GM10266 (cell line): ENCODE data around the gene LRCH4.
A peak's percentile ranks its signal among the peaks of the same experiment; 100 is the strongest.

Experiments used
- DNase-seq: peaks from one replicate; pipeline ENCODE4 v3.0.0; 2012; ENCODE audit errors: extremely low spot score
- TF ChIP-seq, protein P1 (sequence below): IDR thresholded peaks from 2 replicates; pipeline ENCODE4 v1.5.1; 2012; ENCODE audit warnings: mild to moderate bottlenecking, low read depth; ENCODE audit not compliant: control insufficient read depth, insufficient read depth; ENCODE audit errors: missing control alignments

Gene LRCH4

DNA sequence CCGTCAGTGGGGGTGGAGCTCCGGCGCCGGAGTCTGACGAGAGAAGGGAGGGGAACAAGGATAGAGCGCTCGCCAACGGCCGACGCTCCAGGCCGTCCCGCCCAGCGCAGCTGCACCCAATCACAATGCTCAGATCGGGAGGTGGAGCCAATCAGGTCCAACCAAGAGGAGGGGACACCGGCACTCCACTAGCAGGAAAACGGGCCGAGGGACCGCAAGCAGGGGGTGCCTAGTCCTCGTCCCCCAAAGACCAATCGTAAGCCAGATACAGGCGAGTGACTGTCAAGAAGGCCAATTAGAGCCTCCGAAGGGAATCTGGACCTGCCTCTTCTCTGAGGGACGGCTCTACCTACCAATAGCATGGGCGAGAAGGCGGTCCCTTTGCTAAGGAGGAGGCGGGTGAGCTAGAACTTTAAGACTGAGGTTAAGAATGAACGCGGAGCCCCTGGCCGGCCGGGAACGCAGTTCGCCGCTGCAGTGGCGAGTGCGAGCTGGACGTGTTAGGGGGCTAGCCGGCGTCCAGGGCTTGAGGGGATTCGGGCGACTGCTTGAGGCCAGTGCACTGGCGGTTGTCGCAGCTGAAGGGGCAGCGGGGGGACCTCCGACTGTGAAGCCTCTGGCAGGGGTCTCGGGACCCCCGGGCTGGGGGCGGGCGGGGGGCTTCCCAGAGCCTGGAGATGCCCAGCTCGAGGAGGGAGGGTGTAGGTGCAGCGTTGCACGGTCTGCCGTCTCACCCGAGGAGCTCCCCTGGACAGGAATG, 517 bp upstream of the LRCH4 start, which contains the start of gene FBXO24:
FBXO24 (plus strand) TSS at position 63 of the 760 bp plus-strand sequence; CDS start at position 361, 298 bp downstream.
- TF ChIP-seq, protein P1, sequence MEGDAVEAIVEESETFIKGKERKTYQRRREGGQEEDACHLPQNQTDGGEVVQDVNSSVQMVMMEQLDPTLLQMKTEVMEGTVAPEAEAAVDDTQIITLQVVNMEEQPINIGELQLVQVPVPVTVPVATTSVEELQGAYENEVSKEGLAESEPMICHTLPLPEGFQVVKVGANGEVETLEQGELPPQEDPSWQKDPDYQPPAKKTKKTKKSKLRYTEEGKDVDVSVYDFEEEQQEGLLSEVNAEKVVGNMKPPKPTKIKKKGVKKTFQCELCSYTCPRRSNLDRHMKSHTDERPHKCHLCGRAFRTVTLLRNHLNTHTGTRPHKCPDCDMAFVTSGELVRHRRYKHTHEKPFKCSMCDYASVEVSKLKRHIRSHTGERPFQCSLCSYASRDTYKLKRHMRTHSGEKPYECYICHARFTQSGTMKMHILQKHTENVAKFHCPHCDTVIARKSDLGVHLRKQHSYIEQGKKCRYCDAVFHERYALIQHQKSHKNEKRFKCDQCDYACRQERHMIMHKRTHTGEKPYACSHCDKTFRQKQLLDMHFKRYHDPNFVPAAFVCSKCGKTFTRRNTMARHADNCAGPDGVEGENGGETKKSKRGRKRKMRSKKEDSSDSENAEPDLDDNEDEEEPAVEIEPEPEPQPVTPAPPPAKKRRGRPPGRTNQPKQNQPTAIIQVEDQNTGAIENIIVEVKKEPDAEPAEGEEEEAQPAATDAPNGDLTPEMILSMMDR = no peak
- DNase-seq = peak; percentile 100

DNA sequence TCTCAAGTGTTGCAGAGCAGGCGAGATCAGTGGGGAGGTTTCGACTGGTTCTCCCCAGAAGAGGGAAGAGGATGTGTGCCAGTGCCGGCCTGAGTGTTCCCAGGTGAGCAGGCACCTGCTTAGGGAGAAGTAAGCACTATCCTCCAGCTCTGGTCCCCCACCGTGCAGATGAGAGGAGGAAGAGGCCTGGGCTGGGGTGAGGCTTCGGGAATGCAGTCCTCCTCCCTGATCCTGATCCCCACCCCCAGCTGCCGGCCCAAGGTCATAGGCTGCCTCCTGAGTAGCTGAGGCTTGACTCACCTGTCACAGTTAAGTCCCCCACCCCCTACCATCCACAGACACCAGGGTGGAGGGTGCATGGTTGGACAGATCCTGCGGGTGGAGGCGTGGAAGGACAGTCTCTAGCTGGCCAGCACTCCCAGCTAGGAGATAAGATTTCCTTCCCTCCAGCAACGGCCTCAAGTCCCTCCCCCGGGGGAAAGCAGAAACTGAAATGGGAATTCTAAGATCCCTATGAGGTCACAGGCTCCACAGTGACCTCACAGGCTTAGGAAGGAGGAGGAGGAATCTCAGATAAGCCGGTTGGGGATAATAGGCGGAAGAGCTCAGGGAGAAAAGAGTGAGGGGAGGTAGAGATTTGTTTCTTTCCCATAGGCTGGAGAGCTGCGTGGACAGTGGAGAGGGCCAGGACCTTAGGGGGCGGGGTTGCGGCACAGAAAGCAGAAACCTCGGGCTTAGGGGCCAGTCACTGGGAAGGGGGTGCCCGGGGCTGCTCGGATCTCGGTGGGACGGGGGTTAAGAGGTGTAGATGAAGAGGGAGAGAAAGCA, 1.0 kb downstream of the LRCH4 start:
- DNase-seq = no peak
- TF ChIP-seq, protein P1 = no peak

DNA sequence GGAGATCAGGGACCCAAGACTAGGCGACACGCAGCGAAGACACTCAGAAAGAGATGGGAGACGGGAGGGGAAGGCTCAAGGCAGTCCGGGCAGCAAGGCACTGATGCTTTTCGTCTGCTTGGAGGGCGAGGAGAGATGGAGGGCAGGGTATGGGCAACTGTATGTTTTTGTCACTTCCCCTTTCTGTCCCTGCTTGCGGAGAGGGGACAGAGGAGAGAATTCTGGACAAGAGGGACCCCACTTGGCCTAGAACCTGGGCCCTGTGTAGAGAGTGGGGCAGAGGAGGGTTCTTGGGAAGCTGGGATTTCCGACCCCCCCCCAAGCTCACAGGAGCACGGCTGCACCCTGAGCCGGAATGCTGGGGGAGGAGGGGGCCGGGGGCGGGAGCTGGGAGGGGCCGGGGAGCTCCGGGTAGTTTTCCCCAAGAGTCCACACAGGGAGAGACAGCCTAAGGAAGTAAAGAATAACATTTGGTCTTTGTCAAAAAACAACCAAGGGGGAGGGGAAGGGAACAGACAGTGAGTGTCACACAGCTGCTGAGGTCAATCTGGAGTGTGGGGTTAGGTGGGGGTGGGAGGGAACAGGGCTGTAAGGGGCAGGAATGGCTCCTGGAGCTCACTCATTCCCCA, 1.8 kb downstream of the LRCH4 start:
- TF ChIP-seq, protein P1 = no peak
- DNase-seq = no peak

DNA sequence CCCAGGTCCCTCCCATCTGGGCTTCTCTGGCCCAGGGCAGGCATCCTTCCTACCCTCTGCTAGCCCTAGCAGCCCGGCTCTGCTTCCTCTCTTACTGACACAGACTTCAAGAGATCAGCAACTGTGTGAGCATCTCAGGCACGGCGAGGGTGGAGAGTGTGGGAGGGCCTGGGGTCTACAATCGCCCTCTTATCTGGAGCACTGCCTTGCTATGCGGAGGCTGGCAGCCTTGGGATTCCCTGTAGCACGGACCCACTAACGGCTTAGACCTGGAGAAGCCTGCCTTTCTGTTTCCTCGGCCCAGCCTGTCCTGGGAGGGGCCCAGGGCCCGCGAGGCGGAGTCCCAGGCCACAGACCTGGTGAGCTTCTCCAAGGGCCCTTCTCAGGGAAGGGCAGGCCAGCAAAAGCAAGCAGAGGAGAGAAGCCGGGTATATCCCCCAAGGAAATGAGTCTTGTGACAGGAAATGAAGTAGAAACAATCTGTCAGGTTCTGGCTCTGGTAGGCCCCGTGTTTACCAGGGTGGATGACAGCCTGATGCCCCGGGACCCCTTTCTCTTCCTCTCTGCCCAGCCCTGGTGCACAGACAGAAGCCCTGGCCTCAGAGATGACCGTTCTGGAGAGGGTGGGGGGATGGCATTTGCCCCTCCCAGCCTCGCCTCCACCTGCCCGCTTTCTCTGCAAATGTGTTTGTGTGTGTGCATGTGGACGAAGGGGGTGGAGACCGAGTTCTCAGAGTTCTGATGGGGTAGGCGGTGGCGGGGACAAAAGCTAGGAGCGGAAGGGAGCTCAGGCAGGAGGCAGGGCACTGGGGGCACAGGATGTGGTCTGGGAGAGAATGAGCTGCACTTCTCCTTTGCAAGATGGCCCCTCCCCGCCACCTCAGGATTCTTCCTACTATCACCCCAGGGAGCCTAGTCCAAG, 2.5 kb downstream of the LRCH4 start:
- peak; percentile 70 for DNase-seq
- TF ChIP-seq, protein P1 = no peak

DNA sequence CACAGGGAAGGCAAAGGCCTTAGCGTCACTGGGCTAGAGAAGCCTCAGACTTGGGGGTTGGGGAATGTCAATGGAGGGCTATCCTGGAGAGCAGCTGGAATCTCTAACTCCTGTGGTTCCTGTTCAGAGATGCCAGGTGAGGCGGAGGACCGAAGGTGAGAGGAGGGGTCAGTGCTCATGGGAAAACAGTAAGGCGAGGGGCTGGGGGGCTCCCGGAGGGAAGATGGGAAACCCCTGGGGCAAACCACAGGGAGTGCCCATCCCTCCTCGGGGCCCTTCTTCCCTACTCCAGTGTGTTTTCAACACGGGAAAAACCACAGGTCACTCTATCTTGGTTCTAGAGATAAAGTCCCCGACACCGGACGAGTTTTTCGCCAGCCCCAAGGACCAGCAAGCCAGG, 3.3 kb downstream of the LRCH4 start:
- no peak for DNase-seq
- TF ChIP-seq, protein P1 = no peak

DNA sequence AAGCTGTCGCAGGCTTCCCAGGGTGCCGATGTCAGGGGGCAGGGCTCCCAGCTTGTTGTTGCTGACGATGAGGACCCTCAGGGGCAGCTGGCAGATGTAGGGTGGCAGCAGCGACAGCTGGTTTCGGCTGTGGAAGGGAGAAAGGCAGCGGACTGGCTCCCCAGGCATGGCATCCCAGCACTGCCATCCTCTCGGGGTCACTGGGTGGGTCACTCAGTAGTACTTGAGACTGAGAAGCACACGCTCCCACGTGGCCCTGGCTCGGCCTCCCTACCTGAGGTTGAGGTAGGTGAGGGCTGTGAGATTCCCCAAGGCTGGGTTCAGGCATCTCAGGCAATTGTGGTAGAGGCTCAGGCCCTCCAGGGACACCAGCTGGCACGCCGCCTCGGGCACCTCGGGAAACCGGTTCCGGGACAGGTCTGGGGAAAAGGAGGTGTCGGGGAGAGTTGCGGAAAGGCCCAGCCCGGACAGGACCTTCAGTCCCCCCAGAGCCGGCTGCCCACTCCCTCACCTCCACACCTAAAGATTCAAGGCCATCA, 3.8 kb downstream of the LRCH4 start:
- no peak for DNase-seq

More for the DNA sequence above, 3.8 kb downstream of the LRCH4 start:
- TF ChIP-seq, protein P1 = no peak
